Glutamatergic neuron (in vitro differentiated cells): ENCODE results near the gene CSHL1. TPM values are rescaled to one million over a fixed set of nuclear protein-coding genes. Genes with fewer than 3 reads are reported as not detected.

Experiments used
- DNase-seq: peaks from one replicate; pipeline ENCODE4 v3.0.0; 2022
- H3K27ac Mint-ChIP-seq: one replicate; pipeline ENCODE4 v1.8.0; 2020; ENCODE audit warnings: mild to moderate bottlenecking, mixed read lengths, inconsistent platforms; ENCODE audit not compliant: unreplicated experiment
- H3K27me3 Mint-ChIP-seq: one replicate; pipeline ENCODE4 v1.8.0; 2020; ENCODE audit warnings: mild to moderate bottlenecking, moderate library complexity, mixed read lengths, inconsistent platforms; ENCODE audit not compliant: unreplicated experiment
- H3K36me3 Mint-ChIP-seq: one replicate; pipeline ENCODE4 v1.8.0; 2020; ENCODE audit warnings: mild to moderate bottlenecking, mixed read lengths, inconsistent platforms; ENCODE audit not compliant: unreplicated experiment
- H3K4me1 Mint-ChIP-seq: one replicate; pipeline ENCODE4 v1.8.0; 2020; ENCODE audit warnings: mild to moderate bottlenecking, low read depth, mixed read lengths, inconsistent platforms; ENCODE audit not compliant: unreplicated experiment
- H3K4me3 Mint-ChIP-seq: one replicate; pipeline ENCODE4 v1.8.0; 2020; ENCODE audit warnings: mild to moderate bottlenecking, mixed read lengths, inconsistent platforms; ENCODE audit not compliant: unreplicated experiment
- H3K9me3 Mint-ChIP-seq: one replicate; pipeline ENCODE4 v1.8.0; 2020; ENCODE audit warnings: mild to moderate bottlenecking, moderate library complexity, mixed read lengths, inconsistent platforms; ENCODE audit not compliant: unreplicated experiment
- CTCF ChIP-seq: fragments of 200-600 bp; sonication (generic); IDR thresholded peaks from one replicate; pipeline ENCODE4 v1.5.0; 2021; ENCODE audit not compliant: partially characterized antibody, unreplicated experiment
- total RNA-seq: library from RNA; stranded (reverse); fragmentation: NEBNext Ultra II Directional; extraction: Animal tissue kit (Norgen Biotek cat#: 25700); gene quantifications from one replicate; pipeline ENCODE4 v1.2.1, GENCODE V29; 2021; ENCODE audit not compliant: unreplicated experiment

CSHL1 gene
- total RNA-seq, 1 donor from 2014 or later, result not detected

- no peak for TF ChIP-seq CTCF
Measured at GRCh38 chr17:63955232-63955631, 44.2 kb upstream of the CSHL1 start.

DNA sequence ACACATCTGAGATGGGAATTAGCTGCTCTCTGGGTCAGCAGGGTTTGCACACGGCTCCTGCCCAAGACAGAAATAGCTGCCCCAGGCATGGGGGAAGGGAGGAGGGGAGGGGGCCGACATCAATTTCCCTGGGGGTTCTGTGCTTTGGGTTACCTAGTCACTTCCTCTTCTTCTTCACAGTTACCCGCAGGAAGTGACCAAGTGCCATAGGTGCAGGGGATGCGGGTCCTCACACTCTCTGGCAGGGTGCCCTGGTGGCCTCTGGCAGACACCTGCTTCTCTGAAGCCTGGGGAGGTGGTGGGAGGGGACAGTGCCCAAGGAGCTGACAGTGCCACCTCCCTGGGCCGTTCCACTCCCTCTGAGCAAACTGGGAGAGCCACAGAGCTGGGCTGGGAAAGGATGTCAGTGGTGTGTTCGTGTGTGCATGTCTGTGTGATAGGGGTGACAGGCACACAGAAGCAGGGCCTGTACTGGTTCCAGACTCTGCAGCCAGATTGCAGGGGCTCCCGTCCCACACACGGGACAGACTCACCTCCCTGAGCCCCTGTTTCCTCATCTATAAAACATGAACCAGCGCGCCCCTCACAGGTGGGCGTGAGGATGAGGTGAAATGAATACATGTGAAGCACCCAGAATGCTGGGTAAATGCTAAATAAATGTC, 43.5 kb upstream of the CSHL1 start:
- Mint-ChIP-seq H3K27ac (no peak overlapping the region), H3K4me1 (peaks cover 7% of the 10 kb centered on the region)

More at GRCh38 chr17:63955232-63955631, 44.2 kb upstream of the CSHL1 start:
- no peaks in the 10 kb centered on the region for H3K36me3 Mint-ChIP-seq
- peaks cover 4% of the 10 kb centered on the region for H3K27me3 Mint-ChIP-seq
- no peak overlapping the region for H3K27ac Mint-ChIP-seq
- DNase-seq, result no peak
- peaks cover 2% of the 10 kb centered on the region for H3K9me3 Mint-ChIP-seq
- H3K4me3 Mint-ChIP-seq, result no peak overlapping the region
- H3K4me1 Mint-ChIP-seq, result peaks cover 9% of the 10 kb centered on the region

DNA sequence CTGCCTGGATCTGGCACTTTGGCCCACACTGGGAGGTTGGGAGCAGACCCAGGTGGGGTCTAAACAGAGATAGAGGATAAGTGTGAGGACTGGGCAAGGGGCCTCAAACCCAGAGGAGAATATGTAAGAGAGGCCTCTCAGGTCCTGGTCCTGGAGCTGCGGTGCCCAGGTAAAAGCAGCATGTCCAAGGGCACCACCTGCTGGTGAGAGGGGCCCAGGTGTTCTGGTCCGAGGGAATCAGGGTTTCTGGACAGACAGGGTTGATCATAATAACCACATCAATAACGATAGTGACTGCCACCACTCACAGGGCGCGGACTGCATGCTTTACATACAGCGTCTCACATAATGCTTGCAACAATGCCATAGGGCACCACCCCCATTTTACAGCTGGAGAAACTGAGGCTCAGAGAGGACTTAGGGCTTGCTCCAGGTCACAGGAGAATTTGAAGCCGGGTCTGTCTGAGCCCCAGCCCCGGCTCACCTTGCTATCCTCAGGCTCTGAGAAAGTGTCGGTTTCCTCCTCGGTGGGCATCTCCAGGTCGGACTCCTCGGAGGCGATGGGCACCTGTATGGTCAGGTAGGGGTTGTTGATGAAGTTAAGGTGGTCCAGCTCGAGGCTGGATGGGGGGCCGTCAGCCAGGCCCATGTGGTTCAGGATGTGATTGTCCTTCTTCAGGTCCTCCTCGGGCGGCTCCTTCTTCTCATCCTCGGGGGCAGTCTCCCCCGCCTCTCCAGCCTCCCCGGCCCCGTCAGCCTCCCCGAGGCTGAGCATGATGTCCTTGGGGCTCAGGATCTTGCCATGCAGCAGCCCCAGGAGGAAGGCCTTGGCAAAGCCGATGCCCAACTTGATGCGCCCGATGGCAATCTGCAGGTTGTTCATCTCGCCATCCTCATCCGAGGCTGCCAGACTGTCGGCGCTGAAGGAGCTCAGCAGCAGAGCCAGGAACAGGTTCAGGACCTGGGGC, 40.2 kb upstream of the CSHL1 start:
- H3K27ac Mint-ChIP-seq, result no peak overlapping the region

More for the DNA sequence above, 43.5 kb upstream of the CSHL1 start:
- Mint-ChIP-seq H3K36me3 (no peaks in the 10 kb centered on the region), H3K9me3 (peaks cover 2% of the 10 kb centered on the region), H3K4me3 (no peak overlapping the region), H3K27me3 (peaks cover 5% of the 10 kb centered on the region)
- no peak for TF ChIP-seq CTCF
- no peak for DNase-seq

GRCh38 chr17:63949576-63950250, 38.7 kb upstream of the CSHL1 start:
- no peak overlapping the region for H3K27ac Mint-ChIP-seq
- H3K4me1 Mint-ChIP-seq, result peaks cover 9% of the 10 kb centered on the region
- H3K27me3 Mint-ChIP-seq, result peaks cover 8% of the 10 kb centered on the region
- H3K4me3 Mint-ChIP-seq, result no peak overlapping the region
- no peaks in the 10 kb centered on the region for H3K36me3 Mint-ChIP-seq
- H3K9me3 Mint-ChIP-seq, result peaks cover 2% of the 10 kb centered on the region
- TF ChIP-seq CTCF, result no peak
- no peak for DNase-seq

More for the DNA sequence above, 40.2 kb upstream of the CSHL1 start:
- no peak for DNase-seq
- Mint-ChIP-seq H3K4me3 (no peak overlapping the region), H3K4me1 (peaks cover 9% of the 10 kb centered on the region), H3K9me3 (no peaks in the 10 kb centered on the region), H3K27me3 (peaks cover 6% of the 10 kb centered on the region), H3K36me3 (no peaks in the 10 kb centered on the region)
- TF ChIP-seq CTCF, result no peak
